ENCODE data around the gene PRKCQ.
"Not testable (repeated sequence)": the region's sequence is repeated elsewhere in the genome, so short reads cannot be mapped to it uniquely, and the experiment has no call there.

PRKCQ gene

DNA sequence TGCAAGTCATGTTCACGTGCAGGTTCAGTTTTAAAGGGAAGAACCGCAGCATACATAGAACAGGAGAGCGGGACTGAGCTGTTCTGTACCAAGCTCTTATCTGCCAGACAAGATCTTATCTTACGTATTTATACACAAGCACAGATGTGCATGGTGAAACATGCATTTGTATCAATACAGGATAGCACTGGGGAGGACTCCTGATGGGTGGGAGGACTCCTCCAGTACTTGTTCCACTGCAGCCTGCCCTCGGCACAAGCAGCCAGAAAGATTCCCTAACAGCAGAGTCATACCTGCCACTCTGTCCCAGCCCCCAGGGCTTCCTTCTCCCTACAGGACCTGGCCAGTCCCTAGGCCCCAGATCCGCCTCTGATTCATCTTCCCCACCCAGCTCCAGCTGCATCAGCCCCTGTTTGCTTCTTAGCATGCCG lies 13.2 kb upstream of the PRKCQ start:
- no peak for DNase-seq

- DNase-seq: peak; percentile 66
These were observed 12.0 kb upstream of the PRKCQ start for GRCh38 chr10:6592080-6592479.

DNA sequence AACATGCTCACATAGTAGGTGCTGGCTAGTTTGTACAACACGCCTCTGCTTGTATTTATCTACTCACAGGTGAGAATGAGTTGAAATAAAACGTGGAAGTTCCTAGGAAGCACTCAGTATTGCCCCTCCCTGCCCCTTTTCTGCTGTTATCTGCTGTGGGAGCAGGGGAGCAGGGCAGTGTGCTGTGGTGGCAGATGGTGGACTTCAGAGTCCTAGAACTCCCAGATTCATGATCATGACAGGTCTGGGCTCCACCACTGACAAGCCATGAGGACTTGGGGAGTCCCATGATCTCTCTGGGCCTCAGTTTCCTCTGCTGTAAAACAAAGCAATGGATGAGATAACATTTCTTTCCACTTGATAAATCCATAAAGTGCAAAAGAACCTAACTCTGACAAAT lies 11.6 kb upstream of the PRKCQ start:
- no peak for DNase-seq

GRCh38 chr10:6590100-6590499 lies 10.0 kb upstream of the PRKCQ start:
- no peak for DNase-seq

DNA sequence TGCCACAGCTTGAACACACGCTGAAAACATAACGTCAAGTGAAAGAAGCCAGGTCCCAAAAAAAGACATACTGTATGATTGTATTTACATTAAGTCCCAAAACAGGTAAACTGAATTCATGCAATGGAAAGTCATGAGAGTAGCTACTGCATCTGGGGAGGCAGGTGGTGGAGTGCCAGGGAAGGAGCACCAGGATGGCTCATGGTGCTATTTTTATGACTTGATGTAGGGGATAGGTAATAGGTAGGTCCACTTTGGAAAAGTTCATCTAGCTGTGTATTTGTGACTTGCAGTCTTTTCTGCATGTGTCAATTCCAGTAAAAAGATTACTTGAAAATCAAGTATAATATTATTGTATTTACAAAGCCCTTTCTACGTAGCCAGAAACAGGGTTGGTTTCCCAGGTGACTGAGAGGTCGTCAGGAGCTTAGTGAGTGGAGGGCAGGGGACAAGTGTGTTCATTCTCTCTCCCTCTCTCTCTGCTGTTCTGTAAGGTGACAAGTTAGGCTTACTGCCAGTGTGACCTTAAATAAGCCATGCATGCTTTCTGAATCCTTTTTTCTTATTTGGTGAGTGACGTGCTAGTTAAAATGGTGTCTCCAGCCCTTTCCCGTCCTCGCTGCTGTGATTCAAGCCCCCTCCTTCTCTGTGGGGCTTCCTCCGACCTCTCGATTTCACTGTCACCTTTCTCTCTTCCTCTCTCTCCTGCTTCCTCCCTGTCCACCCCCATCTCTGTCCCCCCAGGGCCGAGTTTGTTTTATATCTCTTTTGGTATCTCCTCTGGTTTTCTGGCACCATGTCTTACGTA lies 9.4 kb upstream of the PRKCQ start:
- no peak for DNase-seq

DNA sequence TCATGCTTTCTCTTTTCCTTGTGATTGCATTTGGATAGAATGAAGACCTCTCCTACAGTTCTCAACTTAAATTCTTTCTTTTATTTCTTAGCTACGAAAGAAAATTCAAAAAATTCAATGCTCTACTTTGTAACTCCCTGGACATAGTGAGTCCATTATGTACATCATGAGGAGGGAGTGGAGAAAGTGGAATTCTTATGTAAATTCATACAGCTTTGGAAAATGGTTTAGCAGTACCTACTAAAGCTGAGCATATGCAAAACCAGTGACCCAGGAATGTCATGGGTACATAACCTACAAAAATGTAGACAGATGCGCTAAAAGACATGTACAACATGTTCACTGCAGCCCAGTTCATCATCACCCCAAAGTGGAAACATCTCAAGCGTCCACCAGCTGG lies 8.8 kb upstream of the PRKCQ start:
- DNase-seq: no peak

DNA sequence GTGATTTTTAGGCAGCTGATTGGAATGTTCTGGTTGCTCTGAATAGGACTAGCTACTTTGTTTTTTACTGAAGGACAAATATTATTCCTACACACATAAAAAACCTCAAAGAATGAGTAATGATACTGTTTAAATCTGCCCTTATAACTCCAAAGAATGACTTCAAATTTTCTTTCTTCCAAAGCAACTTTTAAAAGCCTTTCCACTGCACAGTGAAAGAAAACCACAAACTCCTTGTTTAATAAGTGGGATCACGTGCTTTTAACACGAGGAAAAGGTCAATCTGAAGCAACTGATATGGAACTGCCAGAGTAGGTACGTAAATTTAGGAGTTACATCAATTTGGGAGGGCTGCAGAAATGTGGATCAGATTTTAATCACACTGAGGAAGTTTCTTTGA lies 8.0 kb upstream of the PRKCQ start:
- DNase-seq: no peak

DNA sequence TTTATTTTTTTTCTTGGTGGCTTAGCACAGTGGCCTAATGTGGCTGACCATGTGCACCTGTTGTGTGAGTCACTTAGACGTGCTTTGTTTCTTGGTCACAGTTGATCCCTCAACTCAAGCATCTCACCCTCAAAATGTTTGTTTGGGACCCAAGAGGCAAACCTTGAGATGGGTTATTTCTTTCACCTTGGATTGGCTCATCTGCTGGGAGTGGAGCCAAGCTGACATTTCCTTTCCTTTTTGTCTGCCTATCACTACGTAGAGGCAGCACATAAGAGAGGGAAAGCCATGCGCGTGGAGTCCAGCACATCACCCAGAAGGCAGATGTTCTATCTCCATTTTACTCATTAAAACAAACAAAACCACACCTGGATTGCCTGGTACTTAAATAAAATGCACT lies 6.4 kb upstream of the PRKCQ start:
- DNase-seq: no peak

GRCh38 chr10:6583447-6583846 lies 3.4 kb upstream of the PRKCQ start:
- peak; percentile 82 for DNase-seq

- not testable (repeated sequence) for DNase-seq
These were observed 2.8 kb upstream of the PRKCQ start for GRCh38 chr10:6582913-6583312.

GRCh38 chr10:6582298-6582697 lies 2.2 kb upstream of the PRKCQ start:
- no peak for DNase-seq

GRCh38 chr10:6581778-6582228 lies 1.7 kb upstream of the PRKCQ start:
- no peak for DNase-seq

GRCh38 chr10:6581223-6581622 lies 1.1 kb upstream of the PRKCQ start:
- DNase-seq: not testable (repeated sequence)

- peak; percentile 86 for DNase-seq
These were observed 378 bp upstream of the PRKCQ start for GRCh38 chr10:6580279-6581029.

GRCh38 chr10:6579183-6579903 lies 733 bp downstream of the PRKCQ start:
- DNase-seq: no peak

DNA sequence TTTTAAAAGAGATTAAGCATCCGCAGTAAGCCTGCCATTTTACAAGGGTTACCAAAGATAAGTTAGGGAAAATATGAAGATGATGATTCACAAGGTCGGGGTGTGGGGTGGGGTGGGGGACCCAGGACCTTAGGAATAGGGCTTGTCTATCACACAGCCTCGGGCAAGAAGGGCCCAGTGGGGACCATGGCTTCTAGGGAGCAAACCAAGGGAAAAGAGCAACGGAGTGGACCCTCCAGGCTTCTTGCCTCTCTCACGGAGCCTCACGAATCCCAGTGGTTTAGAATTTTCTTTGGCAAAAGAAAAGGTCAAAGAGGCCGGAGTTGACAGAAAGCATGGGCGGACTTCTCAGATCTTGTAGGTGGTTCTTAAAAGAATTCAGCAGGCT lies 1.3 kb downstream of the PRKCQ start:
- DNase-seq: no peak

DNA sequence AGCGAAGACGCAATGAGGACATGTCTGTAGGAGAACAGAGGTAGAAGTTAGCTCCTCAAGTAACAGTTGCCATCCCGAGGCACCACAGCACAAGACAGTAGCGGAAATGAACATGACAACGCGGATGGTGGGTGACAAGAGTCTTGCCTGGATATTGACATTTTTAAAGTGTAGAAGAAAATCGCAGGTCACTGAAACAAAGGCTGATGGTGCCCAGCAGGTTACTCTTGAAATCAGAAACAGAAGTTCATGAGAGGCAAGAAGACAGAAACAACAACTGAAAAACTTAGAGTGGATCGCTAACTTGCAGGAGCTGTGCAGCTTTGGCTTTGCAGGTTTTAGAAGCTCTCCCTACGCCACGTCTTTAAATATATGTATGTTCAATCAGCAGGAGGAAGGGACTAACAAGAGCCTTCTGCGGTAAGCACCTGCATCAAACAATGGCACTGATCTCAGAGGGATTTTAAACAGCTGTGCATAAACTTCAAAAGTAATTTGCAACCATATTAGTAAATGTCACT lies 1.8 kb downstream of the PRKCQ start:
- peak; percentile 48 for DNase-seq

DNA sequence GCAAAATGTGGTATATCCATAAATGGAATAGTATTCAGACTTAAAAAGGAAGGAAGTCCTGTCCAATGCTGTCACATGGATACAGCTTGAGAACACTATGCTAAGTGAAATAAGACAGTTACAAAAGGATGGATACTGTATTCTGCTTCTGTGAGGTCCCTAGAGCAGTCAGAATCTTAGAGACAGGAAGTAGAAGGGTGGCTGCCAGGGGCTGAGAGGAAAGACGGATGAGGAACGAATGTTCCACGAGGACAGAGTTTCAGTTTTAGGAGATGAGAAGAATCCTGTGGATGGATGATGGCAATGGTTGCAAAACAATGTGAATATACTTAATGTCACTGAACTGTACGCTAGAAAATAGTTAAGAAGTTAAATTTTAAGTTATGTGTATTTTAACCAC lies 3.8 kb downstream of the PRKCQ start:
- DNase-seq: no peak

DNA sequence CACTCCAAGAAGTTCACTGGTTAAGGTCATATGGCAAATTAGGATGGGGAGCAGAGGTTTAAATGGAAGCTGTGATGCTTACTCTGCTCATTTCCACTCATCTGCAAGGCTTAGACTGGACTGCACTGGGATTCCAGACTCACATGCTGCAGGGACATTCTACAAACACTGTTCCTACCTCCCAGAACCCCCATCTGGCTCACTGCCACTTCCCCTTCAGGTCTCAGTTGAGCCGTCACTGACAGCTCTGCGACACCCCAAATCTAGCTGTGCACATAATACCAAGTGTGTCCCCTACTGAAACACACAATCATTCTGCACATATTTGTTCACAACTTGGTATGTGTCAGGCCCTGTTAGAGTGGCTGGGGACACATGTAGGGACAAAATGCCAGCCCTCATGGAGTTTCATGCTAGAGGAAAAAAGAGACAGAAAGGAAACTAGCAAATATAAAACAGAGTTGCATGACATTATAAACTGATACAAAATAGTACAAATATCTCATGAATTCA lies 5.4 kb downstream of the PRKCQ start:
- no peak for DNase-seq

DNA sequence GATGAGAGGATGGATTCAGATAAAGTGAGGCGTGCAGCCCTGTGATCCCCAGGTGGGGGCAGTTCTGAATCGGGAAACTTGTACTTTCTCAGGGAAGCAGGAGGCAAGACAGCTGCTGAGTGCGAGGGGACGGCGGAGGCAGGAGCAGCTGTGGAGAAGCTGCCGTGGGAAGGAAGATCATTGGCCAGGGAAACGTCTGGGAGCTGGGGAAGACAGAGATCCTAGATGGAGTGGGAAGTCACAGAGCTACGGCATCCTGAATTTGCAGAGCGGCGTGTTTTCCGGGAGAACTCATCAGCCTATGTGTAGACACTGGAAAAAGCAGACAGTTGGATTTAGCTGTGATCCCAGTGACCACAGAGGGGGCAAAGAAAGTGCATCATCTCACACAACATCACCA lies 9.2 kb downstream of the PRKCQ start:
- no peak for DNase-seq

- no peak for DNase-seq
These were observed 10.8 kb downstream of the PRKCQ start for GRCh38 chr10:6569259-6569658.

- DNase-seq: no peak
These were observed 12.2 kb downstream of the PRKCQ start for GRCh38 chr10:6567884-6568283.

GRCh38 chr10:6567203-6567703 lies 12.8 kb downstream of the PRKCQ start:
- no peak for DNase-seq

Measured in CD4-positive, alpha-beta T cell treated with Interleukin-12 subunit alpha and Interleukin-12 subunit beta, for 1 hour (primary cell).